ENCODE data around the gene MMP14. TPM values are rescaled to one million over a fixed set of nuclear protein-coding genes. Genes with fewer than 3 reads are reported as not detected.

Gene MMP14
- total and polyA plus RNA-seq, 3 experiments from 2014 or later, result 1.4 to 1.7 TPM; not detected in 1

- no peaks in the 10 kb centered on the region for H3K4me1 ChIP-seq (ENCODE audit: insufficient read depth, low read length)
- no peak overlapping the region for H3K27ac ChIP-seq (ENCODE audit: low read depth, low read length)
- H3K27me3 ChIP-seq (ENCODE audit: insufficient read depth, low read length, poor library complexity, severe bottlenecking), result no peaks in the 10 kb centered on the region
- no peaks in the 10 kb centered on the region for H3K9me3 ChIP-seq (ENCODE audit: low read length)
- H3K27ac Mint-ChIP-seq, result no peak overlapping the region
- ChIA-PET POLR2A (no interaction called here), CTCF (no interaction called here)
- DNase-seq, result no peak
- no peaks in the 10 kb centered on the region for H3K36me3 Mint-ChIP-seq
- no peaks in the 10 kb centered on the region for H3K36me3 ChIP-seq (ENCODE audit: insufficient read depth, low read length)
- no peaks in the 10 kb centered on the region for H3K4me1 Mint-ChIP-seq
- H3K4me3 Mint-ChIP-seq, result no peak overlapping the region
- peaks cover 13 to 33% of the 10 kb centered on the region in 2 donors for H3K27me3 Mint-ChIP-seq
- peaks cover 0 to 2% (median 0%) of the 10 kb centered on the region in 5 donors for H3K9me3 Mint-ChIP-seq
- H3K4me3 ChIP-seq (ENCODE audit: low read length), result no peak overlapping the region
These were observed 27.8 kb upstream of the MMP14 start for GRCh38 chr14:22808388-22809209.

DNA sequence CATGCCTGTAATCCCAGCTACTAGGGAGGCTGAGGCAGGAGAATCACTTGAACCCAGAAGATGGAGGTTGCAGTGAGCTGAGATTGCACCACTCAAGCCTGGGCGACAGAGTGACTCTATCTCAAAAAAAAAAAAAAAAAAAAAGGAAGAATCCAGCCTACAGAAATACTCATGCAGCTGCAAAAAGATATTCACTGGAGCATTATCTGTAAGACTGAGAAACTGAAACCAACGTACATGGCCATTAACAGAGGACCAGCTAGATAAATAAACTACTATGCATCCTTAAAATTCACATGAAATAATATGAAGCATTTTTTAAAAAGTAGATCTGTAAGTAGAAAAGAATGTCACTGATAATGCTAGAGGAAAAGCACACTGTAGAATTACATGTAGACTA lies 24.7 kb upstream of the MMP14 start:
- no peak overlapping the region for H3K27ac ChIP-seq (ENCODE audit: low read depth, low read length)
- POLR2A ChIA-PET, result interaction anchor here (0.6 kb wide), 1 partner anchor 241 kb away, joined by 5 read pairs; no protein-coding TSS in a partner anchor
- H3K4me1 ChIP-seq (ENCODE audit: insufficient read depth, low read length), result peaks cover 7% of the 10 kb centered on the region

DNA sequence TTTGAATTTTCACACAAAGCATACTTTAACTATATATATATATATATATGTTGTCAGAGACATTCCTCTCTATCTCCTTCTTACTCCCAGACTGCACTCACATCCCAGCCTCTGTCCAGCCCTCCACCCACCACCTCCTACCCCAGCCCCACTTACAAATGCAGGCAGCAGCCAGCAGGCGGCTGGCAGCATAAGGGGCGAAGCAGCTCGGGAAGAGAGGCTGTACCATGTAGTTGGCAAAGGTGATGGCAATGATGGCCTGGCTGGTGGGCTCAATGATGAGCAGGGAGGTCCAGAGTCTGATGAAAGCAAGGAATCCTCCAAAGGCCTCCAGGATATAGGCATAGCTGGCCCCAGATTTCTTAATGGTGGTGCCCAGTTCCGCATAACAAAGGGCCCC lies 23.6 kb upstream of the MMP14 start:
- Mint-ChIP-seq H3K27ac (no peak overlapping the region), H3K36me3 (no peaks in the 10 kb centered on the region), H3K27me3 (peaks cover 9 to 11% of the 10 kb centered on the region in 2 donors), H3K9me3 (no peaks in the 10 kb centered on the region), H3K4me1 (peaks cover 0 to 5% (median 0%) of the 10 kb centered on the region in 3 donors), H3K4me3 (no peak overlapping the region)
- no peaks in the 10 kb centered on the region for H3K36me3 ChIP-seq (ENCODE audit: insufficient read depth, low read length)
- peaks cover 7% of the 10 kb centered on the region for H3K4me1 ChIP-seq (ENCODE audit: insufficient read depth, low read length)
- H3K4me3 ChIP-seq (ENCODE audit: low read length), result no peak overlapping the region
- ChIA-PET CTCF (interaction anchor here (1.1 to 1.8 kb wide), 2 partner anchors 10 to 40 kb away, joined by 3 to 5 read pairs; no protein-coding TSS in a partner anchor), POLR2A (interaction anchor here (0.6 kb wide), 1 partner anchor 51 kb away, joined by 5 read pairs; no protein-coding TSS in a partner anchor)
- no peaks in the 10 kb centered on the region for H3K9me3 ChIP-seq (ENCODE audit: low read length)
- no peak overlapping the region for H3K27ac ChIP-seq (ENCODE audit: low read depth, low read length)
- no peaks in the 10 kb centered on the region for H3K27me3 ChIP-seq (ENCODE audit: insufficient read depth, low read length, poor library complexity, severe bottlenecking)
- no peak for DNase-seq

More for the DNA sequence above, 24.7 kb upstream of the MMP14 start:
- Mint-ChIP-seq H3K36me3 (no peaks in the 10 kb centered on the region), H3K4me1 (peaks cover 0 to 5% (median 0%) of the 10 kb centered on the region in 3 donors), H3K27ac (no peak overlapping the region), H3K4me3 (no peak overlapping the region), H3K27me3 (peaks cover 8 to 15% of the 10 kb centered on the region in 2 donors), H3K9me3 (no peaks in the 10 kb centered on the region)
- H3K27me3 ChIP-seq (ENCODE audit: insufficient read depth, low read length, poor library complexity, severe bottlenecking), result no peaks in the 10 kb centered on the region
- H3K9me3 ChIP-seq (ENCODE audit: low read length), result no peaks in the 10 kb centered on the region
- CTCF ChIA-PET, result interaction anchor here (0.9 to 1.8 kb wide), 2 partner anchors 11 to 171 kb away, joined by 3 to 5 read pairs; partner anchors contain the start of gene AJUBA
- no peak for DNase-seq
- H3K4me3 ChIP-seq (ENCODE audit: low read length), result no peak overlapping the region
- no peaks in the 10 kb centered on the region for H3K36me3 ChIP-seq (ENCODE audit: insufficient read depth, low read length)

DNA sequence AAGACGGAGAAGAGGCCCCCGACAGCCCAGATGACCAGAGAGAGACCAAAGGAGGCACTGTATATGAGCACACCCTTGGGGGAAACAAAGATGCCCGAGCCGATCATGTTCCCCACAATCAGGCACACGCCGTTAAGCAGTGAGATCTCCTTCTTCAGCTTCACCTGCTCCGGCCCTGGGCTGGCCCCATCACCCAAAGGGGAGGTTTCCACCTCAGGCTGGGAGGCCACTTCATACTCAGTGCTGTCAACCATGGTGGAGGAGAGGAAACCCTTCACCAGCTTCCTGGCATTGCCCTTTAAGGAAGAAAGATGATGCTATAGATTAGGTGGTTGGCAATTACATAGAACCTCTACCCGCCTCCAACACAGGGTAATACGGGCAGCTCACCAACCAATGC lies 23.2 kb upstream of the MMP14 start:
- ChIA-PET CTCF (interaction anchor here (1.1 to 1.8 kb wide), 2 partner anchors 10 to 40 kb away, joined by 3 to 5 read pairs; no protein-coding TSS in a partner anchor), POLR2A (interaction anchor here (0.6 kb wide), 1 partner anchor 50 kb away, joined by 5 read pairs; no protein-coding TSS in a partner anchor)
- H3K4me1 Mint-ChIP-seq, result peaks cover 0 to 5% (median 0%) of the 10 kb centered on the region in 3 donors
- no peak overlapping the region for H3K4me3 ChIP-seq (ENCODE audit: low read length)
- no peaks in the 10 kb centered on the region for H3K9me3 ChIP-seq (ENCODE audit: low read length)
- no peak overlapping the region for H3K27ac Mint-ChIP-seq
- H3K4me3 Mint-ChIP-seq, result no peak overlapping the region
- DNase-seq, result no peak
- H3K9me3 Mint-ChIP-seq, result no peaks in the 10 kb centered on the region
- no peak overlapping the region for H3K27ac ChIP-seq (ENCODE audit: low read depth, low read length)
- H3K27me3 Mint-ChIP-seq, result peaks cover 9 to 11% of the 10 kb centered on the region in 2 donors
- H3K36me3 ChIP-seq (ENCODE audit: insufficient read depth, low read length), result no peaks in the 10 kb centered on the region
- H3K36me3 Mint-ChIP-seq, result no peaks in the 10 kb centered on the region
- no peaks in the 10 kb centered on the region for H3K27me3 ChIP-seq (ENCODE audit: insufficient read depth, low read length, poor library complexity, severe bottlenecking)
- H3K4me1 ChIP-seq (ENCODE audit: insufficient read depth, low read length), result peaks cover 7% of the 10 kb centered on the region

DNA sequence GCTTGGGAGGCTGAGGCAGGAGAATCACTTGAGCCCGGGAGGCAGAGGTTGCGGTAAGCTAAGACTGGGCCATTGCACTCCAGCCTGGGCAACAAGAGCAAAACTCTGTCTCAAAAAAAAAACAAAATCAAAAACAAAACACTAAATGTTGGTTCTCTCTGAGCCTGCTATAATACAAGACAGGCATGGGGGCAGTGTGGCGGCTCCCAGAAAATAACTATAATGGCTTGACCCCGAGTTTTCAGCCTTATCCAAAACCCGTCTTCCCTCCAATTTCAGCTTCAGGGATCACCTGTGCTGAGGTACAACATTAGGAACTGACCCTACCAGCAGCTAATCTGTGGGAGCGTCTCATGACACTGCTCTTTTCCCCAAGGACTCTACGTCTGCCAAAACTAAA lies 22.0 kb upstream of the MMP14 start:
- no peaks in the 10 kb centered on the region for H3K9me3 Mint-ChIP-seq
- Histone ChIP-seq H3K9me3 (ENCODE audit: low read length) (no peaks in the 10 kb centered on the region), H3K4me1 (ENCODE audit: insufficient read depth, low read length) (peaks cover 7% of the 10 kb centered on the region), H3K27ac (ENCODE audit: low read depth, low read length) (no peak overlapping the region), H3K27me3 (ENCODE audit: insufficient read depth, low read length, poor library complexity, severe bottlenecking) (no peaks in the 10 kb centered on the region), H3K4me3 (ENCODE audit: low read length) (no peak overlapping the region), H3K36me3 (ENCODE audit: insufficient read depth, low read length) (no peaks in the 10 kb centered on the region)
- no peak overlapping the region for H3K4me3 Mint-ChIP-seq
- peaks cover 0 to 5% (median 0%) of the 10 kb centered on the region in 3 donors for H3K4me1 Mint-ChIP-seq
- DNase-seq, result no peak
- H3K36me3 Mint-ChIP-seq, result no peaks in the 10 kb centered on the region
- no peak overlapping the region for H3K27ac Mint-ChIP-seq
- ChIA-PET CTCF (no interaction called here), POLR2A (interaction anchor here (0.6 kb wide), 1 partner anchor 170 kb away, joined by 3 read pairs; no protein-coding TSS in a partner anchor)
- peaks cover 10 to 12% of the 10 kb centered on the region in 2 donors for H3K27me3 Mint-ChIP-seq

GRCh38 chr14:22814941-22815713 lies 21.3 kb upstream of the MMP14 start, which contains the start of gene SLC7A7:
Gene SLC7A7 (minus strand): TSS chr14:22815435. CDS start chr14:22813398, 2,037 bp downstream.
- H3K27me3 Mint-ChIP-seq, result peaks cover 13% of the 10 kb centered on the region in 2 donors
- POLR2A ChIA-PET, result interaction anchor here (0.7 kb wide), 1 partner anchor 85 kb away, joined by 3 read pairs; no protein-coding TSS in a partner anchor

DNA sequence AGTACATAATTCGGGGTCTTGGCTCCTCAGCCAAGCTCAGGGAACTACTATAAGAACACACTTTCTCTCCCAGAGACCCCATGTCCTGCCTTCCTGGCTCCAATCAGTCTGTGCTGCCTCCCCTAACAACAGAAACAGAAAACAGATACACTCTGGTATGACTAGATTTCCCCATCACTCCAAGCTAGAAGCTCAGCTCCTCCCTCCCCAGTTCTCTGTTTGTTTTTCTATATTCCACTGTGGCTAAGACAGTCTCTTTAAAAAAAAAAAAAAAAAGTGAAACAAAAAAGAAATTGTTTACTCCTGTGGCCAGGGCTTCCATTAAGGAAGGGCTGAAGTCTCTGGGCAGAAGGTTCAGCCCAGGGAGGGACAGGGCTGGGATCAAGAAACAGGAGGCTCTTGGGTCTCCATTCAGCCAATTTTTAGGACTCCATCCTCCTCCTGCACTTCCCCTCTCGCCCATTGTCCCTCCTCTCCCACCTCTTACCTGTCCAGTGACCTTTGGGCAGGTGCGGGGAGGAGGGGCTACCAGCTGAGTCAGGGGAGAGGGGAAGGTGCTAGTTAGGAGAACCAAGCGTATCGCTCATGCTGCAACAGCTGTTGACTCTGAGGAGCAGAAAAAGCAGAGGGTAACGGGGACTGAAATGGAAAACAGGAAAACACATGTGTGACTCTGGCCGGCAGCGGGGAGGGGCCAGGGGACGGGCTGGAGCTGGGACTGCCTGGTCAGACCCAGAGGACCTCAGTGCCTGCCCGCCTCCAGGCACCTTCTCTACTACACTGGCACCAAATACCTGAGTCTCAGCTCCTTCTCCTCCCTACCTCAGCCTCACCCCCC lies 17.0 kb upstream of the MMP14 start:
- Mint-ChIP-seq H3K9me3 (no peaks in the 10 kb centered on the region), H3K27ac (peak overlapping the region in 2 of 8 donors; percentile 50 to 70), H3K4me1 (peaks cover 6 to 13% (median 7%) of the 10 kb centered on the region in 3 donors), H3K36me3 (no peaks in the 10 kb centered on the region), H3K4me3 (no peak overlapping the region), H3K27me3 (peaks cover 27 to 32% of the 10 kb centered on the region in 2 donors)
- H3K27ac ChIP-seq (ENCODE audit: low read depth, low read length), result no peak overlapping the region
- H3K4me1 ChIP-seq (ENCODE audit: insufficient read depth, low read length), result peaks cover 19% of the 10 kb centered on the region
- DNase-seq, result no peak
- H3K9me3 ChIP-seq (ENCODE audit: low read length), result no peaks in the 10 kb centered on the region
- POLR2A ChIA-PET, result interaction anchor here (0.7 kb wide), 1 partner anchor 10 kb away, joined by 3 read pairs; the partner anchor contains the start of gene MRPL52
- no peaks in the 10 kb centered on the region for H3K27me3 ChIP-seq (ENCODE audit: insufficient read depth, low read length, poor library complexity, severe bottlenecking)
- H3K4me3 ChIP-seq (ENCODE audit: low read length), result no peak overlapping the region
- no peaks in the 10 kb centered on the region for H3K36me3 ChIP-seq (ENCODE audit: insufficient read depth, low read length)
- CTCF ChIA-PET, result interaction anchor here (0.6 to 7.2 kb wide), 6 partner anchors 33 to 1041 kb away, joined by 3 to 149 read pairs (median 3); partner anchors contain the start of gene AJUBA

More at GRCh38 chr14:22814941-22815713, 21.3 kb upstream of the MMP14 start, which contains the start of gene SLC7A7:
- Mint-ChIP-seq H3K4me1 (peaks cover 0 to 5% (median 0%) of the 10 kb centered on the region in 3 donors), H3K4me3 (no peak within 1 kb of the TSS), H3K9me3 (no peaks in the 10 kb centered on the region), H3K27ac (peak within 1 kb of the TSS in 1 of 8 donors; percentile 70), H3K36me3 (no peaks in the 10 kb centered on the region)
- no peak within 1 kb of the TSS for H3K4me3 ChIP-seq (ENCODE audit: low read length)
- CTCF ChIA-PET, result no interaction called here
- H3K36me3 ChIP-seq (ENCODE audit: insufficient read depth, low read length), result no peaks in the 10 kb centered on the region
- H3K27me3 ChIP-seq (ENCODE audit: insufficient read depth, low read length, poor library complexity, severe bottlenecking), result no peaks in the 10 kb centered on the region
- H3K9me3 ChIP-seq (ENCODE audit: low read length), result no peaks in the 10 kb centered on the region
- no peak within 1 kb of the TSS for H3K27ac ChIP-seq (ENCODE audit: low read depth, low read length)
- peaks cover 7% of the 10 kb centered on the region for H3K4me1 ChIP-seq (ENCODE audit: insufficient read depth, low read length)
- no peak for DNase-seq
